M059J (cell line): ENCODE data around the gene DGKG. TPM values are rescaled to one million over a fixed set of nuclear protein-coding genes. Genes with fewer than 3 reads are reported as not detected.
A peak's percentile ranks its signal among the peaks of the same experiment; 100 is the strongest.

ENCODE experiments used
- DNase-seq: peaks from one replicate; pipeline ENCODE4 v3.0.0-alpha.2; 2012; ENCODE audit warnings: low read depth
- total RNA-seq: library from RNA; depleted of rRNA; stranded (reverse); fragments of >200 nt; shearing (Covaris generic); gene quantifications from 2 replicates; pipeline ENCODE4 v1.2.3, GENCODE V29; 2014; rRNA removed

DGKG gene
- 14.4 and 16.7 TPM in 2 replicates for total RNA-seq

DNA sequence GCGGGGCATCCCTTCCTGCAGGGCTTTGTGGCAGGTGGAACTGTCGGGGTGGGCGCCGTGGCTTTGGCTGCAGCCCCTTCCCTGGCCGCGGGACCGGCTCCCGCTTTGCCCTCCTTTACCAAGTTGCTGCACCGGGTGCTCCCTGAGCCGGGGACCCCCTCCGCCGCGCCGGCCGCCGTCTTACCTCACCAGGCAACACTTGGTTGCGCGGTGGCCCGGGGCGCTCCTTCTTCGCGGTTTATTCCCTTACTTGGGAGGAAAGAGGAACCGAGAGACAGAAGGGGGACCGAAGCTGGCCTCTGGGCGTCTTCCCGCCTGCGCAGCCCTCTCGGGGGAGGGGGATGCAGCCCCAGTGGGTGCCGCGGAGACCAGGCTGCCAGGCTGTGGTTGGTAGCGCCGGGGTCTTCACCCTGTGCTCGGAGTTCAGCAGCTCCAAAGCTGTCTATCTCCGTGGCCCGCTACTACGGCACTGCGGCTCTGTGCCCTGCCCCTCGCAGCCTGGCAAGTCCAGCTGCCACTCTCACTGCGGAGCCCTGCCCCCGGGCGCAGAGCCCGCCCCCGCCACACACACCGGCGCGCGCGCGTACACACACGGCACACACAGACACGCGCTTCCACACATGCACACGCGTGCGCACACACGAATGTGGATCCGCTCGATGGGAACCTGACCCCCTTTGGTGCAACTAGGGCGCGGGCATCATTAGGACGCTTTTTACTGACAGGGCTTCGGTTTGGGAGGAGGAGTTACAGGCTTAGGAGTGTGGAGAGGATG lies at the start of gene DGKG:
Gene DGKG, minus strand, starts transcription at position 473 of the 775 bp plus-strand sequence. CDS start 41,775 bp downstream, outside the sequence.
- DNase-seq = peak; percentile 51

- DNase-seq = no peak
Measured at GRCh38 chr3:186411089-186411488, 49.1 kb upstream of the DGKG start.

- no peak for DNase-seq
Measured at GRCh38 chr3:186406669-186407635, 44.9 kb upstream of the DGKG start.

DNA sequence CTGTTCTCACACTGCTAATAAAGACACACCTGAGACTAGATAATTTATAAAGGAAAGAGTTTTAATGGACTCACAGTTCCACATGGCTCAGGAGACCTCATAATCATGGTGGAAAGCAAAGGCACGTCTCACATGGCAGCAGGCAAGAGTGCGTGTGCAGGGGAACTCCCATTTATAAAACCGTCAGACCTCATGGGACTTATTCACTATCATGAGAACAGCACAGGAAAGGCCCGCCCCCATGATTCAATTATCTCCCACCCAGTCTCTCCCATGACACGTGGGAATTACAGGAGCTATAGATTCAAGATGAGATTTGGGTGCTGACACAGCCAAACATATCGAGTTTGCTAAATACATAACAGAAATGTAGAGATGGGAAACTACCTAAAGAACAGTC lies 39.5 kb upstream of the DGKG start:
- no peak for DNase-seq

- DNase-seq = peak; percentile 20
Measured at GRCh38 chr3:186400662-186401061, 38.6 kb upstream of the DGKG start.

- DNase-seq = no peak
Measured at GRCh38 chr3:186400026-186400425, 38.0 kb upstream of the DGKG start.

- DNase-seq = no peak
Measured at GRCh38 chr3:186394566-186395217, 32.7 kb upstream of the DGKG start.

DNA sequence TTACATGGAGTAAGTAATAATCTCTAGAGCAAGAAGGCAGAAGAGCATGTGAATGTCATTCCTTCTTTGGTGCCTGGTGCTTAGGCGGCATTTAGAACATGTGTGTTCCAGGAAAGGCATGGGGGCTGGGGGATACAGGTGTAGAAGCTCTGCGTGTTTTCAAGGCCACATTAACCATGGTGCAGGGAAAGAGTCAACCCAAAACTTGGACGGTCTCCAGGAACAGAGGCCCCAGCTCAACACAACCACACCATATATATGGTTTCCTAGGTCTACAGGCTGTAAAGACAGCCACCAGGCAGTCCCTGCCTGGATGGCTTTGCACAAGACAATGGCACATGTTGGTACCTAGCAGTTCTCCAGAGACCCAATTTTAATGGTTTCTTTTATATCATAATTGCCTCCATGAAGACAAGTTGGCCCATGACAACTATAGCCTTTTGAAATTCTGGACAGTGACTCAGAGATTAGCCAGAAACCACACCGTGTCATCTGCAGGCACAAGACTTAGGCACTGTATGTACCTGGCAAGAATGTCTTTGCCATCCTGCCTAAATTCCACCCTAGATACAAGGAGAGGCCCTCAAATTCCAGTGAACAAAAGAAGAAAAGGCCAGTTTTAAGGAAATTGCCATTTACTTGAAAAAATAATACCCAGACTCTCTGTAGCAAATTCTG lies 25.0 kb upstream of the DGKG start:
- DNase-seq = no peak

DNA sequence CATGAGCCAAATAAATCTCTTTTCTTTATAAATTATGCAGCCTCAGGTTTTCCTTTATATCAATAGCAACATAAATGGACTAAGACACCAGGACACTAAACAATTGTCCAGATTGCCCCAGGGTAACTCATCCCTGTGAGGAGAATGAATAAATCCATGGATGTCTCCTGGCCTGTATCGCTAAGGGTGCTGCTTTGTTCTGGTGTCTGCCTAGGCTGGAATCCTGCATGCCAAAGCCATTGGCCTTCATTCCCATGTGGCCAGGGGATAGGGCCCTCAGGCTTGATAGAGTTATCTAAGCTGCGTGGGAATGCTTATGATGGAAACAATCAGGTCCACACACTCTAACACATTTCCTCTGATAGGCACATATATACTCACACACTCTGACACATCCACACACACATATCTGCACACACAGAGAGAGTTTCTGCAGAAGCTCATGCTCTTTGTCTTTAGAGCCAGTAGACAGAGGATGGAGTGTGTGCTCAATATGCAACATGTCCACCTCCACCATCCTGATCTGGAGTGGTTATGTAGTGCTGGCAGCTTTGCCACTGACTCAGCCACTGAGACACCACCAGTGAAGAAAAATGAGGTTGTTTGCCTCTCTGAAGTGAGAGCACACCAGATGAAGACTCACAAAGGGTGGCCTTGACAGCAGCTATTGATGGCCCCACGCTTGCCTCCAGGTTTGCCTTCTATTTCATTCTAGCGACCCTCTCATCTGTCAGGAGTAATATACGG lies 24.0 kb upstream of the DGKG start:
- no peak for DNase-seq

DNA sequence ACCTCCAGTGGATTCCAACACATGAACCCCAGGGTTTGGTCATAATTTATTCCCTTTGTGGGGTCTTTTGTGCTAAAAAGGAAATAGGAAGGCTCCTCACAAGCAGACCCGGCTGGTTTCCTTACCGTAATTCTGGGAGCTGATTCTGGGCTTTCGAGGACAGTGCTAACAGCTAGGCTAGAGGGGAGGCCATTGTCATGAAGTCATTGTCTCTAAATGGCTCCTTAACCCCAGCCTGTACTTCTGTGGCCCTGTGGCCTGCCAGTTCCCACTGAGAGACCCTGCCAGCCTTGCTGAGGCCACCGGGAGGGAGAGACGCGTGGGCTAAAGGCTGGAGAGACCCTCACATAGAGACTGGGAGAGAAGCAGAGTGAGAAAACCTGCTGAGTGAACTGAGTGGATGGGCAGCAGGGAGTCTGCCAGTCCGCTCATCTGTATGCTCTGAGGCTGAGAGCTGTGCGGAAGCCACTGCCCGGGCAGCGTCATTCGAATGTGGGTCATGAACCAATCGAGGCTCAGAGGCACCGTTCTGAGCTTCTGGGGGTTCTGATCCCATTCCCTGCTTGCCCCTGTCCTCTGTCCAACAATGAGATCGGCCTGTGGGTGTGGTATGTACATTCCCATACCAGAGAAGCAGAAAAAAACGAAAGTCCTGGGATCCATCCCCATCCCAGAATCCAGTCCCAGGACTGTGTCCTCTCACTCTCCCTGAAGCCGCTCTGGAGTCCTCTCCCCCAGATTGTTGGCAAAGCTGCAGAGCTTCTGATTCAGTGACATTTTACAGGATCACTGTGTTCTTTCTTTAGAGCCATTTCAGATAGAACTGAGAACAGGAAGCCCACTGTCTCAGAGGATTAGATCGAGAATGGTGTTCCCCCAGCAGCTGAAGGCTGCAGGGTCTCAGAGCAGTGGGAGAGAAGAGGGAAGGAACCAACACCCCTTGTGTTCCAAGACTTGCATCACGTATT lies 21.3 kb upstream of the DGKG start:
- DNase-seq = no peak

GRCh38 chr3:186382217-186382885 lies 20.3 kb upstream of the DGKG start:
- no peak for DNase-seq

DNA sequence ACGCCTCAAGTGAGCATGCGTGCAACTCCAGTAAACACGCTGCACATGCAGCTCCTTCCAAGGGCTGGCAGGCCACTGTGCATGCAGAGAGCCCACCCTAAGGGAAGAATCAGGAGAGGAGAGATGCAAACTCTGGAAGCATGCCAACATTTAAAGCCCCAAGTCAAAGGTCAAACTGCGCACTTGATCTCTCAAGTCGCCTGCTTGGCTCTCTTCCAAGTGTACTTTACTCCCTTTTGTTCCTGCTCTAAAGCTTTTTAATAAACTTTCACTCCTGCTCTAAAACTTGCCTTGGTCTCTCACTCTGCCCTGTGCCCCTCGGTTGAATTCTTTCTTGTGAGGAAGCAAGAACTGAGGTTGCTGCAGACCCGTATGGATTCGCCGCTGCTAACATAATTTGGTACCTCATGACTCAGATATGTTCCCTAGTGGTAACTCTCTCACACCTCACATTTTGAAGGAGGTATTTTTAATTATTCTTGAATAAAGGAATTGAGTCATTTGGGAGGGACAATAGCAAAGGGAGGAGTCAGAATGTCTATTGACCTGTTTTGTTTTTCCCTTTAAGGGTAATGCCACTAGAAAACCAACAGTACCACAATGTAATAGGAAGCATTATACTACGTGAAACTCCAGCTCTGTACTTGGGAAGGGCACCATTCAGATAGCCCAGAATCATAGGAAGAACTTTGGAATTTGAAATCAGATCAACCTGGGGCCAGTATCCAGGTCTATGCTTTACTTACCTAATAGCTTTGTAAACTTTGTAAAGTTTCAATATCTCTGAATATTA lies 19.6 kb upstream of the DGKG start:
- no peak for DNase-seq

GRCh38 chr3:186380622-186381380 lies 18.8 kb upstream of the DGKG start:
- peak; percentile 50 for DNase-seq

DNA sequence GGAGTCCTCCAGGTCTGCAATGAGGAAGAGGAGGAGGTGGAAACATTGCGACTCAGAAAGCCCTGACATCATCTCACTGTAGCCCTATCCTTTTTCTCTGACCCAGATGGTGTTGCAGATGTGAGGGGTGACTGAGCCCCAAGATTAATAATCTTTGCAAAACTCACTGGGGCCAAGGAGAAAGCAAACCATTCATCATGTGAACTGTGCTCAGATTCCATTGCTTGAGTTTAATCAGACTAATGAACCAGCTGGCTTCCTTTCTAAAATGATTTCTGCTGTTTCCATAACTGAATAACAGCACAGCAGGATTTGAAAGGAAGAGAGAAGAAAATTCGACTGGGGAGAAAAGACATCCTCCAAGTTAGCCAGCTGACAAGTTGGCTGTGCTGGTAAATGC lies 13.4 kb upstream of the DGKG start:
- no peak for DNase-seq

- DNase-seq = no peak
Measured at GRCh38 chr3:186374376-186374775, 12.3 kb upstream of the DGKG start.

DNA sequence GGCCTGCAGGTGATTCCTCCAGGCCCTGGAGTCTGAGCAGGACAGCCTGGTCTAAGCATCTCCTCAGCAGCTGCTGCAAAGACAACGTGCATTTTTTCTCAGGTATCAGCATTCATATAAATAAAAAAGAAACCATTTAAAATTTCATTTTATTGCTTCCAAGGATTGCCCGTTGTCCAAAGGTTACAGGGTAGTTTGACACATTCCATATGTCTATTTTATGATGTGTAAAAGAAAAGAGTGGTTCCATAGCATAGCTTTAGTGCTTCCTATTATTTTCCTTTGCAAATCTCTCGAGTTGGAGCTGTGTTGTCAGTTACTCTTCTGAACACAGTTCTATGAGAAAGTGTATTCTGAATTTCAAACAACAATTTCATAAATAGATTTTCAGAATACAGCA lies 7.2 kb upstream of the DGKG start:
- no peak for DNase-seq

- no peak for DNase-seq
Measured at GRCh38 chr3:186368717-186369116, 6.7 kb upstream of the DGKG start.
